Peyer's patch (tissue), 4 donors: Measurements from ENCODE around the gene ACSF2. TPM values are rescaled to one million over a fixed set of nuclear protein-coding genes. Genes with fewer than 3 reads are reported as not detected.
"Not testable (repeated sequence)": the region's sequence is repeated elsewhere in the genome, so short reads cannot be mapped to it uniquely, and the experiment has no call there.

Source experiments
- DNase-seq, 3 donors: peaks; one replicate each; pipeline ENCODE4 v3.0.0-alpha.2; 2017 to 2019
- H3K27ac ChIP-seq, 4 donors: fragments of 200-600 bp; sonication (generic); one replicate each; pipeline ENCODE4 v1.5.1; 2016 to 2019
- H3K27me3 ChIP-seq, 2 donors: fragments of 200-600 bp; sonication (generic); one replicate each; pipeline ENCODE4 v1.5.1; 2019
- H3K36me3 ChIP-seq, 3 donors: fragments of 200-600 bp; sonication (generic); one replicate each; pipeline ENCODE4 v1.5.1; 2016 to 2019
- H3K4me1 ChIP-seq, 4 donors: fragments of 200-600 bp; sonication (generic); one replicate each; pipeline ENCODE4 v1.5.1; 2016 to 2019
- H3K4me3 ChIP-seq, 4 donors: fragments of 200-600 bp; sonication (generic); 1 replicate in 3 of 4; 2 replicates in 1 of 4; pipeline ENCODE4 v1.5.1; 2016 to 2019; ENCODE audit warnings: mild to moderate bottlenecking in 1 of 4
- H3K9me3 ChIP-seq, 4 donors: fragments of 200-600 bp; sonication (generic); one replicate each; pipeline ENCODE4 v1.5.1; 2016 to 2019; ENCODE audit warnings: mild to moderate bottlenecking in 1 of 4
- POLR2A ChIP-seq, 2 donors: fragments of 450-650 bp; IDR thresholded peaks; one replicate each; pipeline ENCODE4 v1.5.1; 2017; ENCODE audit warnings: antibody characterized with exemption in 2 of 2, mild to moderate bottlenecking in 2 of 2, moderate library complexity in 2 of 2
- total RNA-seq, 4 donors: library from RNA; depleted of rRNA; stranded (reverse); fragments of >200 nt; gene quantifications; one replicate each; pipeline ENCODE4 v1.1.0, GENCODE V29; 2016
- TF ChIP-seq, protein P1 (sequence below), 6 experiments: fragments of 450-650 bp in 4 of 6; fragments of 200-600 bp in 2 of 6; sonication (generic) in 1 of 6; IDR thresholded peaks; one replicate each; pipeline ENCODE4 v1.5.1; 2017 to 2019; ENCODE audit warnings: antibody characterized with exemption in 6 of 6, mild to moderate bottlenecking in 3 of 6, moderate library complexity in 1 of 6

ACSF2 gene
- total RNA-seq, 4 donors from 2014 or later, result 143 to 278 (median 189) TPM

DNA sequence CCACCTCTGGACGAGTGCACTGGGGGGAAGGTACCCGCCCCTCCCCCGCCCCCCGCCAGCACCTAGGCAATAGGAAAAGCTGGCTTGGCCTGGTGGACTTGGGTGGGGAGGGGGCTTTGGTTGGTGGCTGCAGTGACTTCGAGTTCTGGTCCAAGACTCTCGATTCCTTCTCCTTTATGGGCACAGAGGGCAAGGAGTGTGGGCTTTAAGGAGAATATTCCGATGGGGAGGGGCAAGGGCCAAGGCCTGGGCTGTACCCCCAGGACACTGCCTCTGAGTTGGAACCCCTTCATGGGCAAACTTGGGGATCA is 409 bp downstream of the ACSF2 start:
- Histone ChIP-seq H3K4me3 (peak overlapping the region; percentile 60 to 85 (median 76)), H3K36me3 (no peaks in the 10 kb centered on the region), H3K27ac (peak overlapping the region; percentile 73 to 91 (median 83)), H3K4me1 (peaks cover 0 to 42% (median 14%) of the 10 kb centered on the region in 4 donors), H3K27me3 (no peaks in the 10 kb centered on the region), H3K9me3 (no peaks in the 10 kb centered on the region)
- no peak for DNase-seq
- TF ChIP-seq, protein P1, sequence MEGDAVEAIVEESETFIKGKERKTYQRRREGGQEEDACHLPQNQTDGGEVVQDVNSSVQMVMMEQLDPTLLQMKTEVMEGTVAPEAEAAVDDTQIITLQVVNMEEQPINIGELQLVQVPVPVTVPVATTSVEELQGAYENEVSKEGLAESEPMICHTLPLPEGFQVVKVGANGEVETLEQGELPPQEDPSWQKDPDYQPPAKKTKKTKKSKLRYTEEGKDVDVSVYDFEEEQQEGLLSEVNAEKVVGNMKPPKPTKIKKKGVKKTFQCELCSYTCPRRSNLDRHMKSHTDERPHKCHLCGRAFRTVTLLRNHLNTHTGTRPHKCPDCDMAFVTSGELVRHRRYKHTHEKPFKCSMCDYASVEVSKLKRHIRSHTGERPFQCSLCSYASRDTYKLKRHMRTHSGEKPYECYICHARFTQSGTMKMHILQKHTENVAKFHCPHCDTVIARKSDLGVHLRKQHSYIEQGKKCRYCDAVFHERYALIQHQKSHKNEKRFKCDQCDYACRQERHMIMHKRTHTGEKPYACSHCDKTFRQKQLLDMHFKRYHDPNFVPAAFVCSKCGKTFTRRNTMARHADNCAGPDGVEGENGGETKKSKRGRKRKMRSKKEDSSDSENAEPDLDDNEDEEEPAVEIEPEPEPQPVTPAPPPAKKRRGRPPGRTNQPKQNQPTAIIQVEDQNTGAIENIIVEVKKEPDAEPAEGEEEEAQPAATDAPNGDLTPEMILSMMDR (IDR thresholded peaks at IDR 0.05), result no peak
- no peak for TF ChIP-seq POLR2A (IDR thresholded peaks at IDR 0.05)

DNA sequence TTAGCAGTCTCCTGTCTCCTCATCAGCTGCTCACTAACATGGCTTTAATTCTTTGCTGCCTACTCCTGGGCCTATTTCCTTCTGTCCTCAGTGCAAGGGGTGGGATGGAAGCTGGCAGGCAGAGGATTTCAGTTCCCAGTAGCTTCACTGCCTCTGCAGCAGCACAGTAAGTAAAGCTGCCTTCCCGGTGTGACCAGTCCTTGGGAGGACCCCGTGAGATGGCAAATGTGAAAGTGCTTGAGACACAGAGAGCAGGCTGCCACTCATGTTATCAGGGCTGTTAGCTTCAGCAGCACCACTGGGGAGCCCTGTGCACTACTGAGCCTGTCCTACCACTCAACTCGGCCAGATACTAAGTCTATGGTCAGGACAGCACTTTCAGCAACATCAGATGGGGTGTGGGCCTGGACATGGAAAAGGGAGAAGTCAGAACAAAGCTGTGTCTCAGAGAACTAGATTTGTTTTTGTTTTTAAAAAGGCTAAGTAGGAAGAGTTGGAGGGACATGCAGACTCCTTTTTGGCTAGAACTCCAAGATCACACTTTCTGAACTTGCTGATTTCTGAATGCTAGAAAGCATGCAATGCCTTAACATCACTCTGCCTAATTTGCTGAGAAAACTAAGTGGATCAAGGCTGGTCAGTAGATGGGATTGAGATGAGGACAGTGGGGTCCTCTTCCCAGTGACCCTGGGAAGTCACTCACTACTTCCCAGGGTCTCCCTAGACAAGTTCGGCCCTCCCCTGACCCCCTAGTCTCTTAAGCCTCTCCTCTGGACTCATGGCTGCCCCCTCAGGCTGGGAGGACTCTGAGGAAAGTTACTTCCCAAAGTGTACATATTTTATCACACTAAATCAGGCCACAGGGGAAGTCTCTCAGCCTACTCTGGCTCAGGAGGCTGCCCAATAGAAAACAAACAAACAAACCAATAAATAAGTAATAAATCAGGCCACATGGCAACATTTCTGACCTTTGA is 1.1 kb downstream of the ACSF2 start:
- DNase-seq, result peak in 2 of 3 donors; percentile 62 to 71
- Histone ChIP-seq H3K36me3 (no peaks in the 10 kb centered on the region), H3K27me3 (no peaks in the 10 kb centered on the region), H3K4me3 (peak overlapping the region; percentile 60 to 85 (median 76)), H3K9me3 (no peaks in the 10 kb centered on the region), H3K27ac (peak overlapping the region; percentile 73 to 91 (median 83)), H3K4me1 (peaks cover 0 to 41% (median 14%) of the 10 kb centered on the region in 4 donors)
- TF ChIP-seq POLR2A (IDR thresholded peaks at IDR 0.05), result peak; percentile 25
- TF ChIP-seq, protein P1 (IDR thresholded peaks at IDR 0.05), result peak in 1 of 6 experiments; percentile 26

DNA sequence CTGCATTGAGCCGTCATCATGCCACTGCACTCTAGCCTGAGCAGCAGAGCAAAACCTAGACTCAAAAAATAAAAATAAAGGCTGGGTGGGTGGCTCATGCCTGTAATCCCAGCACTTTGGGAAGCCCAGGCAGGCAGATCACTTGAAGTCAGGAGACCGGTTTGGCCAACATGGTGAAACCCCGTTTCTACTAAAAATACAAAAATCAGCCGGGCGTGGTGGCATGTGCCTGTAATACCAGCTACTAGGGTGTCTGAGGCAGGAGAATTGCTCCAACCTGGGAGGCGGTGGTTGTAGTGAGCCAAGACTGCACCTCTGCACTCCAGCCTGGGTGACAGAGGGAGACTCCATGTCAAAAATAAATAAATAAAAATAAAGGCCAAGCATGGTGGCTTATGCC is 2.1 kb downstream of the ACSF2 start:
- H3K27me3 ChIP-seq, result not testable (repeated sequence)

DNA sequence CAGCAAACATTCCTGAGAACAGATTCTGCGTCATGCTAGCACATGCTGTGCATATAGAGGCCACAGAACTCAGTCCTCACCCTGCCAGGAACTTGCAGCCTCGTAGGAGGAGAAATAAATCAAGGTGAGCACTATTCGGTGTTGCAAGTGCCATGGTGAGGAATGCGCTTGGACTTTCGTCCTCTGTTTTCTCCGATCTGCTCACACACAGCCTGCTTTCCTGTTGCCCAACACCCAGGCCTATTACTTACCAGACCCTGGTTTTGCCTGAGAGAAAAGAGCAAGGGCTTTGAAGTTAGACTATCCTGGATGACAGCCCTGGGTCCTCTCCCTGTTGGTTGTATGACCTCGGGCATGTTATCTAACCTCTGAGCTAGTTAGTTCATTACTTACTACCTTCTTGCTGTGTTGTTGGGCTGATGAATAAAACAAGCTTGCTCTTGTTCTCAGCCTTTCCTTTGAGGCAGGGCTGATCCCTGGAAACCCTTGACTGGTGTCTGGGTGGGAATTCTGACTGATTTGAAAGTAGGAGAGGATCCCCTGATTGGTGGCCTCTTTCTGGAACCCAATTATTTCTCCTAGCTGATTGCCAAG is 2.9 kb downstream of the ACSF2 start:
- H3K9me3 ChIP-seq, result no peaks in the 10 kb centered on the region
- TF ChIP-seq POLR2A (IDR thresholded peaks at IDR 0.05), result peak in 1 of 2 donors; percentile 24
- TF ChIP-seq, protein P1 (IDR thresholded peaks at IDR 0.05), result no peak
- peaks cover 0 to 41% (median 14%) of the 10 kb centered on the region in 4 donors for H3K4me1 ChIP-seq
- no peaks in the 10 kb centered on the region for H3K27me3 ChIP-seq
- peak in 2 of 3 donors; percentile 61 to 73 for DNase-seq
- peak overlapping the region in 1 of 4 donors; percentile 13 for H3K4me3 ChIP-seq
- peaks cover 0 to 5% (median 0%) of the 10 kb centered on the region in 3 donors for H3K36me3 ChIP-seq
- peak overlapping the region in 2 of 4 donors; percentile 82 to 84 for H3K27ac ChIP-seq

More for the DNA sequence above, 2.1 kb downstream of the ACSF2 start:
- Histone ChIP-seq H3K27ac (peak overlapping the region in 2 of 4 donors; percentile 82 to 84), H3K4me3 (peak overlapping the region in 1 of 4 donors; percentile 21), H3K4me1 (peaks cover 0 to 41% (median 14%) of the 10 kb centered on the region in 4 donors)
- not testable (repeated sequence) for DNase-seq, H3K9me3 ChIP-seq, H3K36me3 ChIP-seq

DNA sequence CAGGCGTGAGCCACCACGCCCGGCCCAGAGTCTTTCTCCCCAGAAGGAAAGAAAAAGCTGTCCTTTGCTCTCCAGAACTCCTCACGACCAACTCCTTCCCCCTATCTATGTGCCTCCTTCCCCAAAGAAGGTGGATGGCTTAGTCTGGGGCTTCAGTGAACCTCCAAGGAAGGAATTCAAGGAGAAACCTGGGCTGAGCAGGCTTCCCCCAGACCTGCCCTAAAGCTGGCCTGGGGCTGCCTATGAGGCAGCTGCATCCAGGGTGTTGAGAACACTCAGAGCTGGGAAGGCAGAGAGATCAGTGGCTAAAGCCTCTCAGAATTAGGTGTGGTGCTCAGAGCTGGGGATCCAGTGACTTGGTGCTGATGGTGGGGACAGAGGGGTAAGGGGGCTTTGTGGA is 3.8 kb downstream of the ACSF2 start:
- H3K4me1 ChIP-seq, result peaks cover 0 to 37% (median 14%) of the 10 kb centered on the region in 4 donors
- no peak overlapping the region for H3K27ac ChIP-seq
- no peak for TF ChIP-seq POLR2A (IDR thresholded peaks at IDR 0.05)
- TF ChIP-seq, protein P1 (IDR thresholded peaks at IDR 0.05), result no peak
- DNase-seq, result no peak
- H3K36me3 ChIP-seq, result peaks cover 0 to 5% (median 0%) of the 10 kb centered on the region in 3 donors
- no peaks in the 10 kb centered on the region for H3K27me3 ChIP-seq
- no peak overlapping the region for H3K4me3 ChIP-seq
- no peaks in the 10 kb centered on the region for H3K9me3 ChIP-seq
